Effector memory CD4-positive, alpha-beta T cell (primary cell): Measurements from ENCODE around the gene P2RY8.

Source experiments
- DNase-seq, 3 donors: peaks; one replicate each; pipeline ENCODE4 v3.0.0-alpha.2; 2020
- H3K27ac ChIP-seq: 2 replicates; pipeline ENCODE4 v1.7.0; 2013; ENCODE audit warnings: mild to moderate bottlenecking, low read length, moderate library complexity; ENCODE audit not compliant: insufficient read depth, poor library complexity, severe bottlenecking
- H3K27me3 ChIP-seq: replicated peaks from 2 replicates; pipeline ENCODE4 v1.7.0; 2013; ENCODE audit warnings: mild to moderate bottlenecking, low read length; ENCODE audit not compliant: insufficient read depth, control insufficient read depth, poor library complexity, severe bottlenecking
- H3K36me3 ChIP-seq: 2 replicates; pipeline ENCODE4 v1.7.0; 2013; ENCODE audit warnings: mild to moderate bottlenecking, low read length, moderate library complexity; ENCODE audit not compliant: control insufficient read depth, insufficient read depth
- H3K4me1 ChIP-seq: 2 replicates; pipeline ENCODE4 v1.7.0; 2013; ENCODE audit warnings: low read length, mild to moderate bottlenecking; ENCODE audit not compliant: control insufficient read depth, insufficient read depth, poor library complexity, severe bottlenecking
- H3K4me3 ChIP-seq: 2 replicates; pipeline ENCODE4 v1.7.0; 2013; ENCODE audit warnings: low read length, low read depth, mild to moderate bottlenecking; ENCODE audit not compliant: insufficient read depth, poor library complexity, severe bottlenecking
- H3K9me3 ChIP-seq: 2 replicates; pipeline ENCODE4 v1.7.0; 2013; ENCODE audit warnings: mild to moderate bottlenecking, low read length, moderate library complexity; ENCODE audit not compliant: control insufficient read depth

Gene P2RY8

DNA sequence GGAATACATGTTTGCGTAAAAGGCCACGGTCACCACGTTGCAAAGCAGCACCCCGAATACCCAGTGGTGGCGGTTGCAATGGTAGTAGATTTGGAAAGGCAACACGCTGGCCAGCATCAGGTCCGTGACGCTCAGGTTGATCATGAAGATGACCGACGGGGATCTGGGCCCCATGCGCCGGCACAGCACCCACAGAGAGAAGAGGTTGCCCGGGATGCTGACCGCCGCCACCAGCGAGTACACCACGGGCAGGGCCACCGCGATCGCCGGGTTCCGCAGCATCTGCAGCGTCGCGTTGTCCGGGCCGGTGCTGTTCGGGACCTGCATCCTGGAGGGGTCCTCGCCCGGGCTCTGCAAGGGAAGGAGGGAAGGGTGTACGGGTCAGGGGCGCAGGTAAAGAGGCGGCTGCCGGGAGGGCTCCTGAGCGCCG is 70.7 kb downstream of the P2RY8 start:
- Histone ChIP-seq H3K27me3 (no peaks in the 10 kb centered on the region), H3K27ac (peak overlapping the region; percentile 73), H3K4me3 (no peak overlapping the region), H3K9me3 (no peaks in the 10 kb centered on the region), H3K36me3 (peaks cover 24% of the 10 kb centered on the region), H3K4me1 (peaks cover 78% of the 10 kb centered on the region)
- no peak for DNase-seq

GRCh38 chrX:1465286-1466231 is 71.4 kb downstream of the P2RY8 start:
- DNase-seq = no peak
- Histone ChIP-seq H3K4me1 (peaks cover 77% of the 10 kb centered on the region), H3K27me3 (no peaks in the 10 kb centered on the region), H3K4me3 (no peak overlapping the region), H3K36me3 (peaks cover 24% of the 10 kb centered on the region), H3K27ac (peak overlapping the region; percentile 74), H3K9me3 (no peaks in the 10 kb centered on the region)

DNA sequence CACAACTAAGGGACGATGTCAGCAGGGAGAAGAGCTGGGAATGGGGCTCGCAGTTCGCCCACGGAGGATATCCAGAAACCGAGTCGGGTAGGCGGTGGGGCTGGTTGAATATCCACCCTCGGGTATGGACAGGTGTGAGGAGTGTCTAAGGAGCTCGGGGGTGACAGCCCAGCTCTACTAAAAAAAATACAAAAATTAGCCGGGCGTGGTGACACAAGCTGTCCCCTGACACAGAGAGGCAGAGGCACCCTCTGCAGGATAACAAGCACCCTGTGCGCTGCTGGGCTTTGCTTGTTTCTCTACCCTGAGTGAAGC is 72.1 kb downstream of the P2RY8 start:
- H3K27me3 ChIP-seq = no peaks in the 10 kb centered on the region
- H3K27ac ChIP-seq = peak overlapping the region; percentile 74
- no peak overlapping the region for H3K4me3 ChIP-seq
- H3K4me1 ChIP-seq = peaks cover 71% of the 10 kb centered on the region
- peaks cover 24% of the 10 kb centered on the region for H3K36me3 ChIP-seq
- no peak for DNase-seq
- H3K9me3 ChIP-seq = no peaks in the 10 kb centered on the region

DNA sequence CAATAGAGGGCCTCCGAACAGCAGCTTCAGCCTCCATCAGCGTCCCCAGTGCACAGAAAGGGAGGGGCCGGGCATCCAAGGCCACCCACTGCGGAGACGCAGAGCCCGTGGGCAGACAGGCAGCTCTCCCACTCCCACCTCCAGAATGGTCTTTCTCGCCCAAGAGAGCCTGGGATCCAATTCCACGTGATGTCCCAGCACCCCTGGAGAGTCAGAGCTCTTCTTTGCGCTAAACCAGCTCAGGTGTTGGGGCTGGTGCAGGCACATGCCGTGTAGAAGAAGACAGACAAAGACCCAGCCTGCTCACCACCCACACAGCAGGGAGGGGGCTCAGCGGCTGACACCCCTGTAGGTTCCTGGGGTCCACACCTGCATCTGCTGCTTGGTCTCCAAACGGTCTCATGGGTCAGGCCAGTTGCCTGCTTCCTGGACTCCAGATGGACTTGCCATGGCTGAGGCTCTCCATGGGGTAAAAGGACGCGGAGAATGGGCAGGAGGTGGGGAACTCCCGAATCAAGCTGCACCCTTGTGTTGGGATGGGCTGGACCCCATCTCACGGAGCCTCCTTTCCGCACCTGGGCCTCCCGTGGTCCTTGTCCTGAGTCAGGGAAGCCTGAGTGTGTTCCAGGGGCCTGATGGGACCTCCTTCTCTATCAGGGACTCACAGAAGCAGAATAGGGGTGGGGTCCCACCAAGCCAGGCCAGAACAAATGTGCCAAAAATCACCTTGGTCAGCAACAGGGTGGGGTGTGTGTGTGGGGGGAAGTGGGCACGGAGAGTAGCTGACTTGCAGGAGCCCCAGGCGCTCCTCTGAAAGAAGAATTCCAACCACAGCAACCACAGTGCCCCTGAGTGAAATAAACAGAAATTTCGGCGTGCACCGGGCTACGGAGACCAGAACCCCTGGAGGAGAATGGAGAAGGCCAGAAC is 72.7 kb downstream of the P2RY8 start:
- peaks cover 65% of the 10 kb centered on the region for H3K4me1 ChIP-seq

GRCh38 chrX:1463581-1463980 is 73.4 kb downstream of the P2RY8 start:
- Histone ChIP-seq H3K27ac (peak overlapping the region; percentile 74), H3K4me1 (peaks cover 61% of the 10 kb centered on the region)

More for the DNA sequence above, 72.7 kb downstream of the P2RY8 start:
- Histone ChIP-seq H3K4me3 (no peak overlapping the region), H3K27me3 (no peaks in the 10 kb centered on the region), H3K9me3 (no peaks in the 10 kb centered on the region), H3K36me3 (peaks cover 24% of the 10 kb centered on the region), H3K27ac (peak overlapping the region; percentile 74)
- DNase-seq = no peak

GRCh38 chrX:1462596-1463251 is 74.3 kb downstream of the P2RY8 start:
- Histone ChIP-seq H3K9me3 (no peaks in the 10 kb centered on the region), H3K36me3 (peaks cover 24% of the 10 kb centered on the region), H3K4me3 (no peak overlapping the region), H3K4me1 (peaks cover 55% of the 10 kb centered on the region), H3K27ac (peak overlapping the region; percentile 81), H3K27me3 (no peaks in the 10 kb centered on the region)
- DNase-seq = peak; percentile 60 to 78 (median 67)

More at GRCh38 chrX:1463581-1463980, 73.4 kb downstream of the P2RY8 start:
- Histone ChIP-seq H3K4me3 (no peak overlapping the region), H3K27me3 (no peaks in the 10 kb centered on the region), H3K9me3 (no peaks in the 10 kb centered on the region), H3K36me3 (peaks cover 24% of the 10 kb centered on the region)
- DNase-seq = no peak

DNA sequence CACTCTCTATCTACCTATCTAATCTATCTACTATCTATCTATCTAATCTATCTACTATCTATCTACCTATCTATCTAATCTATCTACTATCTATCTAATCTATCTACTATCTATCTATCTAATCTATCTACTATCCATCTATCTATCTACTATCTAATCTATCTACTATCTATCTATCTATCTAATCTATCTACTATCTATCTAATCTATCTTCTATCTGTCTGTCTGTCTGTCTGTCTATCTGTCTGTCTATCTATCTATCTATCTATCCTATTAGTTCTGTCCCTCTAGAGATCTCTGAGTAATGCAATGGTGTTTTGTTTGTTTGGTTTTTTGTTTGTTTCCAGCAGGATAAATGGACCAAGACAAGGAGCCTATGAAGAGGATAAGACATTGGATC is 74.9 kb downstream of the P2RY8 start:
- peaks cover 48% of the 10 kb centered on the region for H3K4me1 ChIP-seq
- no peaks in the 10 kb centered on the region for H3K27me3 ChIP-seq

GRCh38 chrX:1455948-1456280 is 81.1 kb downstream of the P2RY8 start:
- Histone ChIP-seq H3K27ac (no peak overlapping the region), H3K4me1 (peaks cover 16% of the 10 kb centered on the region), H3K9me3 (no peaks in the 10 kb centered on the region), H3K36me3 (no peaks in the 10 kb centered on the region), H3K27me3 (no peaks in the 10 kb centered on the region), H3K4me3 (no peak overlapping the region)
- DNase-seq = no peak

More for the DNA sequence above, 74.9 kb downstream of the P2RY8 start:
- Histone ChIP-seq H3K9me3 (no peaks in the 10 kb centered on the region), H3K36me3 (peaks cover 24% of the 10 kb centered on the region), H3K4me3 (no peak overlapping the region), H3K27ac (peak overlapping the region; percentile 81)
- no peak for DNase-seq

DNA sequence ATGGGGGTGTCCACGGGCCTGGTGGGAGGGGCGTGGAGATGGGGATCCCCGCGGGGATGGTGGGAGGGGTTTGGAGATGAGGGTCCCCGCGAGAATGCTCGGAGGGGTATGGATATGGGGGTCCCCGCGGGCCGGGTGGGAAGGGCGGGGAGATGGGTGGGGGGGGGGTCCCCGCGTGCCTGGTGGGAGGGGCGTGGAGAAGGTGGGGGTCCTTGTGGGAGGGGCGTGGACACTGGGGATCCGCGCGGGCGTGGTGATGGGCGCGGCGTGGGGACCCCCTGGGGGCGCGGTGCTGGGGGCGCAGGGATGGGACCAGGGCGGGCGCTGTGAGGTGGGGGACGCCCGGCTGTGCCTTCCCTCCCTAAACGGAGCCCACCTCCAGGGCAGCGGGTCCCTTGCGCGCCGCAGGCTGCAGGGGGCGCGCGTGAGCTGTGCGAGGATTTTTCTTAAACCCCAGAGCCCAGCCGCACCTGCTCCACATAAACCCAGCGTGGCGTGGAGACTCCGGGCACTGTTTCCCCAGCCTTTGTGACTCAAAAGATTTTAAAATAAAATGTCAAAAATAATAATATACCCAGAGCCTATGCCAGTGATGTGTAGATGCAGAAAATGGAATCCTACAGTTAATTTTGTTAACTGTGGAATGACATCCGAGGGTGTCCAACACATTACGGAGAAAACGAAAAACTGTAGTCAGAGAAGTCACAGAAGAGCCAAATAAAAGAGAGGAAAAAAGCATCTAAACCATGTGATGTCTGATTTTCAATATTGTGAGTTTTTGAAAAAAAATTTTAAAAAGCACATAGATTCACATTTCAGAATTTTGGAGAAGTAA is 82.8 kb downstream of the P2RY8 start:
- DNase-seq = peak; percentile 77 to 81 (median 79)
- H3K4me3 ChIP-seq = peak overlapping the region; percentile 48

More for the DNA sequence above, 82.8 kb downstream of the P2RY8 start:
- Histone ChIP-seq H3K27me3 (no peaks in the 10 kb centered on the region), H3K4me1 (peaks cover 19% of the 10 kb centered on the region), H3K9me3 (no peaks in the 10 kb centered on the region), H3K36me3 (no peaks in the 10 kb centered on the region), H3K27ac (peak overlapping the region; percentile 93)
